HG02678 (cell line): ENCODE data around the gene SH3BP5.

Source experiments
- ATAC-seq: cut with Tn5 transposase; IDR thresholded peaks from one replicate; pipeline ENCODE4 v1.9.1; 2021; ENCODE audit warnings: mild to moderate bottlenecking, moderate library complexity; ENCODE audit not compliant: unreplicated experiment

SH3BP5 gene

GRCh38 chr3:15300323-15301078 lies 31.9 kb downstream of the SH3BP5 start:
- ATAC-seq: no peak

GRCh38 chr3:15299036-15299435 lies 33.4 kb downstream of the SH3BP5 start:
- no peak for ATAC-seq

GRCh38 chr3:15298504-15298903 lies 33.9 kb downstream of the SH3BP5 start:
- ATAC-seq: no peak

GRCh38 chr3:15297608-15298350 lies 34.6 kb downstream of the SH3BP5 start:
- no peak for ATAC-seq

GRCh38 chr3:15295506-15295905 lies 36.9 kb downstream of the SH3BP5 start:
- no peak for ATAC-seq

GRCh38 chr3:15294929-15295328 lies 37.5 kb downstream of the SH3BP5 start:
- ATAC-seq: no peak

- no peak for ATAC-seq
These were observed 39.4 kb downstream of the SH3BP5 start for GRCh38 chr3:15292765-15293522.

GRCh38 chr3:15291589-15292541 lies 40.5 kb downstream of the SH3BP5 start:
- ATAC-seq: peak; percentile 90

- ATAC-seq: no peak
These were observed 41.6 kb downstream of the SH3BP5 start for GRCh38 chr3:15290736-15291135.

GRCh38 chr3:15289661-15290060 lies 42.7 kb downstream of the SH3BP5 start:
- ATAC-seq: no peak

- no peak for ATAC-seq
These were observed 43.9 kb downstream of the SH3BP5 start for GRCh38 chr3:15288331-15289035.

- ATAC-seq: no peak
These were observed 44.6 kb downstream of the SH3BP5 start for GRCh38 chr3:15287565-15288330.

GRCh38 chr3:15286022-15286421 lies 46.4 kb downstream of the SH3BP5 start:
- ATAC-seq: no peak

GRCh38 chr3:15284121-15284889 lies 48.1 kb downstream of the SH3BP5 start:
- ATAC-seq: no peak

GRCh38 chr3:15283702-15284101 lies 48.7 kb downstream of the SH3BP5 start:
- ATAC-seq: no peak

GRCh38 chr3:15281817-15282216 lies 50.6 kb downstream of the SH3BP5 start:
- no peak for ATAC-seq

- ATAC-seq: no peak
These were observed 51.4 kb downstream of the SH3BP5 start for GRCh38 chr3:15280853-15281532.
